ENCODE results near the gene SWAP70.
A peak's percentile ranks its signal among the peaks of the same experiment; 100 is the strongest.

Gene SWAP70

GRCh38 chr11:9790703-9791102 lies 126.8 kb downstream of the SWAP70 start:
- WGBS = 87% methylated on average over 3 of the region's 3 CpGs
- H3K4me1 ChIP-seq (ENCODE audit: control insufficient read depth, insufficient read depth, low read depth, low read length) = peaks cover 10% of the 10 kb centered on the region
- H2BK5ac ChIP-seq (ENCODE audit: low read depth, low read length, poor library complexity, severe bottlenecking) = no peak overlapping the region
- no peak overlapping the region for H2BK12ac ChIP-seq (ENCODE audit: low read length in 2 of 2)
- H3K4me3 ChIP-seq (ENCODE audit: insufficient read depth in 1 of 2, low read depth in 1 of 2, low read length in 2 of 2) = no peak overlapping the region
- DNase-seq = no peak
- no peak overlapping the region for H2AFZ ChIP-seq (ENCODE audit: low read depth, low read length)
- no peak overlapping the region for H3K18ac ChIP-seq (ENCODE audit: low read depth in 1 of 2, low read length in 2 of 2)
- H4K8ac ChIP-seq (ENCODE audit: low read length) = no peak overlapping the region
- peak overlapping the region; percentile 7 for H3K9ac ChIP-seq (ENCODE audit: low read length)
- no peak overlapping the region for H4K91ac ChIP-seq (ENCODE audit: low read length)
- no peaks in the 10 kb centered on the region for H3K9me3 ChIP-seq (ENCODE audit: control insufficient read depth, low read length)
- no peak overlapping the region for H3K14ac ChIP-seq (ENCODE audit: low read length in 2 of 2)
- peaks cover 5% of the 10 kb centered on the region for H3K79me1 ChIP-seq (replicated peaks; ENCODE audit: low read length, poor library complexity, severe bottlenecking)
- no peak overlapping the region for H3K4ac ChIP-seq (ENCODE audit: low read depth in 1 of 2, low read length in 2 of 2)
- H3K4me2 ChIP-seq (ENCODE audit: low read length, poor library complexity, severe bottlenecking) = no peak overlapping the region
- no peaks in the 10 kb centered on the region for H3K27me3 ChIP-seq (ENCODE audit: control insufficient read depth in 1 of 2, insufficient read depth in 1 of 2, low read length in 2 of 2)
- H3K23ac ChIP-seq (ENCODE audit: low read length in 2 of 2) = no peak overlapping the region
- peak overlapping the region; percentile 76 for H2AK5ac ChIP-seq (ENCODE audit: low read length, severe bottlenecking)
- H2BK120ac ChIP-seq (ENCODE audit: low read depth, low read length) = no peak overlapping the region
- H3K36me3 ChIP-seq (ENCODE audit: control insufficient read depth in 1 of 2, insufficient read depth in 2 of 2, low read depth in 1 of 2, low read length in 2 of 2) = peaks cover 25 to 66% of the 10 kb centered on the region in 2 experiments
- H2BK15ac ChIP-seq (ENCODE audit: low read depth, poor library complexity, severe bottlenecking) = no peak overlapping the region
- no peak overlapping the region for H3K27ac ChIP-seq (ENCODE audit: low read length, poor library complexity, severe bottlenecking)

- Histone ChIP-seq H3K4ac (ENCODE audit: low read depth in 1 of 2, low read length in 2 of 2) (no peak overlapping the region), H4K91ac (ENCODE audit: low read length) (no peak overlapping the region), H3K14ac (ENCODE audit: low read length in 2 of 2) (no peak overlapping the region), H3K18ac (ENCODE audit: low read depth in 1 of 2, low read length in 2 of 2) (no peak overlapping the region), H3K79me1 (replicated peaks; ENCODE audit: low read length, poor library complexity, severe bottlenecking) (peaks cover 3% of the 10 kb centered on the region), H3K4me1 (ENCODE audit: control insufficient read depth, insufficient read depth, low read depth, low read length) (no peaks in the 10 kb centered on the region), H3K27me3 (ENCODE audit: control insufficient read depth in 1 of 2, insufficient read depth in 1 of 2, low read length in 2 of 2) (no peaks in the 10 kb centered on the region), H3K4me3 (ENCODE audit: insufficient read depth in 1 of 2, low read depth in 1 of 2, low read length in 2 of 2) (no peak overlapping the region), H2AK5ac (ENCODE audit: low read length, severe bottlenecking) (no peak overlapping the region), H2BK5ac (ENCODE audit: low read depth, low read length, poor library complexity, severe bottlenecking) (no peak overlapping the region), H3K9me3 (ENCODE audit: control insufficient read depth, low read length) (no peaks in the 10 kb centered on the region), H2BK120ac (ENCODE audit: low read depth, low read length) (no peak overlapping the region), H3K27ac (ENCODE audit: low read length, poor library complexity, severe bottlenecking) (no peak overlapping the region), H3K9ac (ENCODE audit: low read length) (peak overlapping the region; percentile 56), H3K23ac (ENCODE audit: low read length in 2 of 2) (no peak overlapping the region), H4K8ac (ENCODE audit: low read length) (no peak overlapping the region), H3K4me2 (ENCODE audit: low read length, poor library complexity, severe bottlenecking) (no peak overlapping the region), H2BK15ac (ENCODE audit: low read depth, poor library complexity, severe bottlenecking) (no peak overlapping the region), H2BK12ac (ENCODE audit: low read length in 2 of 2) (no peak overlapping the region), H3K36me3 (ENCODE audit: control insufficient read depth in 1 of 2, insufficient read depth in 2 of 2, low read depth in 1 of 2, low read length in 2 of 2) (peaks cover 8 to 50% of the 10 kb centered on the region in 2 experiments), H2AFZ (ENCODE audit: low read depth, low read length) (no peak overlapping the region)
- DNase-seq = no peak
These were observed 132.4 kb downstream of the SWAP70 start for GRCh38 chr11:9796266-9796665.

GRCh38 chr11:9796854-9797253 lies 133.0 kb downstream of the SWAP70 start:
- Histone ChIP-seq H2BK5ac (ENCODE audit: low read depth, low read length, poor library complexity, severe bottlenecking) (no peak overlapping the region), H2BK15ac (ENCODE audit: low read depth, poor library complexity, severe bottlenecking) (no peak overlapping the region), H3K27me3 (ENCODE audit: control insufficient read depth in 1 of 2, insufficient read depth in 1 of 2, low read length in 2 of 2) (no peaks in the 10 kb centered on the region), H4K8ac (ENCODE audit: low read length) (no peak overlapping the region), H3K23ac (ENCODE audit: low read length in 2 of 2) (no peak overlapping the region), H3K9me3 (ENCODE audit: control insufficient read depth, low read length) (no peaks in the 10 kb centered on the region), H3K4me3 (ENCODE audit: insufficient read depth in 1 of 2, low read depth in 1 of 2, low read length in 2 of 2) (no peak overlapping the region), H3K79me1 (replicated peaks; ENCODE audit: low read length, poor library complexity, severe bottlenecking) (peaks cover 1% of the 10 kb centered on the region), H3K4me2 (ENCODE audit: low read length, poor library complexity, severe bottlenecking) (no peak overlapping the region), H2AK5ac (ENCODE audit: low read length, severe bottlenecking) (peak overlapping the region; percentile 39), H2BK120ac (ENCODE audit: low read depth, low read length) (no peak overlapping the region), H4K91ac (ENCODE audit: low read length) (no peak overlapping the region), H2BK12ac (ENCODE audit: low read length in 2 of 2) (peak overlapping the region in 1 of 2 experiments; percentile 15), H3K9ac (ENCODE audit: low read length) (peak overlapping the region; percentile 58), H3K36me3 (ENCODE audit: control insufficient read depth in 1 of 2, insufficient read depth in 2 of 2, low read depth in 1 of 2, low read length in 2 of 2) (peaks cover 8 to 46% of the 10 kb centered on the region in 2 experiments), H3K4ac (ENCODE audit: low read depth in 1 of 2, low read length in 2 of 2) (no peak overlapping the region), H3K14ac (ENCODE audit: low read length in 2 of 2) (no peak overlapping the region), H2AFZ (ENCODE audit: low read depth, low read length) (no peak overlapping the region), H3K27ac (ENCODE audit: low read length, poor library complexity, severe bottlenecking) (no peak overlapping the region), H3K4me1 (ENCODE audit: control insufficient read depth, insufficient read depth, low read depth, low read length) (no peaks in the 10 kb centered on the region), H3K18ac (ENCODE audit: low read depth in 1 of 2, low read length in 2 of 2) (peak overlapping the region in 1 of 2 experiments; percentile 17)
- DNase-seq = no peak
- 96% methylated on average over 5 of the region's 5 CpGs for WGBS

GRCh38 chr11:9797300-9797699 lies 133.4 kb downstream of the SWAP70 start:
- Histone ChIP-seq H3K9me3 (ENCODE audit: control insufficient read depth, low read length) (no peaks in the 10 kb centered on the region), H2BK12ac (ENCODE audit: low read length in 2 of 2) (no peak overlapping the region), H3K4ac (ENCODE audit: low read depth in 1 of 2, low read length in 2 of 2) (no peak overlapping the region), H2BK120ac (ENCODE audit: low read depth, low read length) (no peak overlapping the region), H3K23ac (ENCODE audit: low read length in 2 of 2) (no peak overlapping the region), H2BK15ac (ENCODE audit: low read depth, poor library complexity, severe bottlenecking) (no peak overlapping the region), H3K27me3 (ENCODE audit: control insufficient read depth in 1 of 2, insufficient read depth in 1 of 2, low read length in 2 of 2) (no peaks in the 10 kb centered on the region), H3K27ac (ENCODE audit: low read length, poor library complexity, severe bottlenecking) (no peak overlapping the region), H3K14ac (ENCODE audit: low read length in 2 of 2) (no peak overlapping the region), H4K8ac (ENCODE audit: low read length) (no peak overlapping the region), H3K9ac (ENCODE audit: low read length) (peak overlapping the region; percentile 58), H3K4me2 (ENCODE audit: low read length, poor library complexity, severe bottlenecking) (no peak overlapping the region), H2AK5ac (ENCODE audit: low read length, severe bottlenecking) (no peak overlapping the region), H3K4me3 (ENCODE audit: insufficient read depth in 1 of 2, low read depth in 1 of 2, low read length in 2 of 2) (no peak overlapping the region), H3K4me1 (ENCODE audit: control insufficient read depth, insufficient read depth, low read depth, low read length) (no peaks in the 10 kb centered on the region), H2BK5ac (ENCODE audit: low read depth, low read length, poor library complexity, severe bottlenecking) (no peak overlapping the region), H2AFZ (ENCODE audit: low read depth, low read length) (no peak overlapping the region), H3K79me1 (replicated peaks; ENCODE audit: low read length, poor library complexity, severe bottlenecking) (peaks cover 1% of the 10 kb centered on the region), H3K18ac (ENCODE audit: low read depth in 1 of 2, low read length in 2 of 2) (peak overlapping the region in 1 of 2 experiments; percentile 89), H3K36me3 (ENCODE audit: control insufficient read depth in 1 of 2, insufficient read depth in 2 of 2, low read depth in 1 of 2, low read length in 2 of 2) (peaks cover 8 to 44% of the 10 kb centered on the region in 2 experiments), H4K91ac (ENCODE audit: low read length) (no peak overlapping the region)
- no peak for DNase-seq
- WGBS = 98% methylated on average over 4 of the region's 4 CpGs

Measured in mesenchymal stem cell (in vitro differentiated cells and primary cell).